ENCODE measurements around the gene TOP1. TPM values are rescaled to one million over a fixed set of nuclear protein-coding genes. Genes with fewer than 3 reads are reported as not detected.

Gene TOP1
- polyA plus RNA-seq, 2 of the 4 experiments (the other 2 are of a cell fraction): 20.8 to 70.6 TPM

DNA sequence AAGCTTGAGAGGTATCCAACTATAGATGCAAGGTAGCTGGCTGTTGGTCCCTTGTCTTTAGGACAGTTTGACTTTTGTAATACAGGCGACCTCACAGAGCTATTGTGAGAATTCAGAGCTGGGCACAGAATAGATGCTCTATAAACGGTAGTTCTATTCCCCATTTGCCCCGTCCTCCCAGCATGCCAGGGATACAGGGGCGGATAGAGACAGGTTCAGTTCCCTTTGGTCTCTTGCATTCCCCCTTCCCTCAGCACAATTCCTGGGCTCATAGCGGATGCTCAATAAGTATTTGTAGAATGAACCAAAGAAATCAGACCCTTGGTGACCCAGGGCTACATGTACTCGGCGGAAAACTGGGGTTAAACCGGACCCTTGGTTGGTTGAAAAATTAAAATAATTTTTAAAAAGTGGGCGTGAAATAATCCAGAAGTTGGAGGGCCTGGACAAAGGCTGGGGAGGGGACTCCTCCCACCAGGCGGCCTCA is 707 bp upstream of the TOP1 start:
- H3K4me3 ChIP-seq: peak overlapping the region; percentile 48
- CTCF ChIA-PET: no interaction called here
- peak overlapping the region; percentile 83 to 91 for H3K27ac ChIP-seq
- H3K9me3 ChIP-seq: no peaks in the 10 kb centered on the region
- H3K4me2 ChIP-seq: peak overlapping the region; percentile 98
- peaks cover 34% of the 10 kb centered on the region for H3K4me1 ChIP-seq
- 23% methylated on average over 10 of the region's 10 CpGs for WGBS (ENCODE audit: missing lambda C conversion rate)
- ATAC-seq (no peak), FAIRE-seq (no peak), DNase-seq (ENCODE audit: low read depth in 1 of 2, low spot score in 1 of 2) (no peak)
- TF ChIP-seq CHD2 (IDR thresholded peaks at IDR 0.05; ENCODE audit: low read length, partially characterized antibody) (no peak), PHF8 (IDR thresholded peaks at IDR 0.05; ENCODE audit: borderline replicate concordance, low read depth) (peak; percentile 73; the same call in 1 of the 2 replicates)
- POLR2A ChIA-PET: interaction anchor here (0.6 to 1.5 kb wide), 6 partner anchors 11 to 37 kb away, joined by 3 to 6 read pairs (median 4); no protein-coding TSS in a partner anchor

DNA sequence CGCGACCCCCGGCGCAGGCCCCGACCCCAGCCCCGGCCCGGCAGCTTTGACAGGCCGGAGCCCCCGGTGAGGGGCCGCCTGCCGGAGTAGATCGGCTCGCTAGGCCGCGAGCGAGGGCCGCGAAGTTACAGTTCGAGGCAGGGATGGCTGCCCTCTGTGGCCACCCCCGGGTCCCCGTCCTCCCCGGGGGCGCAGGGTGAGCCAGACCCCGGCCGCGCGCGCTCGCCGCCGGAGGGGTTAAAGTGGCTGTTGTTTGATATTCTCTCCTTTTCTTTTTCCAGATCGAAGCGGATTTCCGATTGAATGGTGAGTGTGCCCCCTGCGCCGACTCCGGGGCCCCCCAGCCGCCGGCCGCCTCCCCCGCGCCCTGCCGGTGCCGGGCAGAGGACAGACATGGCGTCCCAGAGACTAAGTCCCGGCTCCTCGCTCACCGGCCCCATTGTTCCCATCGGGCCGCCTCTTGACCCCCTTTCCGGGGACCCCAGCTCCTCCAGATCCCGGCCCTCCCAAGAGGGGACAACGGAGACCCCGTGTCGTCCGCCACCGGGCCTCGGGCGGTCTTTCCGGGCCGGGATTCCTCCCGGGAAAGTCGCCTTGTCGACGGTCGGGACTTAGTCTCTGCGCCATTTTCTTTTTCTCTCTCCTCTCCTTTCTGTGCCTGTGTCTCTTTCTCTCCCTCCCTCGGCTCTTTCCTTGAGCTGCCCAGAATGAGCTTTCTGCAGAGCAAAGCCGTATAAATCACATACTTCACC is 704 bp downstream of the TOP1 start:
- CTCF ChIA-PET: interaction anchor here (0.7 to 5.0 kb wide), 2 partner anchors 37 to 63 kb away, joined by 3 to 28 read pairs; no protein-coding TSS in a partner anchor
- no peak for FAIRE-seq
- no peak for TF ChIP-seq CBX8 (IDR thresholded peaks at IDR 0.05)
- TF ChIP-seq PHF8 (IDR thresholded peaks at IDR 0.05; ENCODE audit: borderline replicate concordance, low read depth): 0 out of 2 replicates have a peak, but pooled peaks have one; percentile 72
- TF ChIP-seq, protein P1, sequence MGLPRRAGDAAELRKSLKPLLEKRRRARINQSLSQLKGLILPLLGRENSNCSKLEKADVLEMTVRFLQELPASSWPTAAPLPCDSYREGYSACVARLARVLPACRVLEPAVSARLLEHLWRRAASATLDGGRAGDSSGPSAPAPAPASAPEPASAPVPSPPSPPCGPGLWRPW (IDR thresholded peaks at IDR 0.05): no peak
- peak; percentile 65 to 66 for ATAC-seq
- DNase-seq (ENCODE audit: low read depth in 1 of 2, low spot score in 1 of 2): peak; percentile 19 to 47
- POLR2A ChIA-PET: interaction anchor here (0.6 kb wide), 1 partner anchor 11 kb away, joined by 3 read pairs; no protein-coding TSS in a partner anchor
- Histone ChIP-seq H3K4me1 (peaks cover 46% of the 10 kb centered on the region), H3K27ac (peak overlapping the region; percentile 86 to 98), H3K9me3 (no peaks in the 10 kb centered on the region), H3K4me3 (peak overlapping the region; percentile 92), H3K4me2 (peak overlapping the region; percentile 84)
- WGBS (ENCODE audit: missing lambda C conversion rate): under 1% methylated on average over 35 of the region's 69 CpGs

DNA sequence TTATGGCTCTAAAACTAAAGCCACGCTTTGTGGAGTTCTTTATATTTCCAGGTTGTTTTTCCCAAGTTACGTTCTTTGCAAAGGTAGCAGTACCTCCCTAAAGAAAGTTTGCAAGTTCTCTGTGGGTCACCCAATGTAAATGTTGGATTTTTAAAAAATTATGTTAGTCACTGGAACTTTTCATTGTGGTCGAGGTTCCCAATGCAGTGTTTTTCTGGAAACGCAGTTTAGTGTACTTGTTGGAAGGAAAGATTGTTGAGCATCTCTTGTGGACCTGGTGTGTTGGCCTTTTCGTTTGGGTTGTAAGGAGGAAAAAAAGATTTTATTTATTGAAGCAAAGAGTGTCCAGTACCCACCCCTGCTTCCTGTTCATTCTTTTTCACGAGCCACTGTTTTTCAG is 1.4 kb downstream of the TOP1 start:
- H3K4me2 ChIP-seq: peak overlapping the region; percentile 84
- DNase-seq (ENCODE audit: low read depth in 1 of 2, low spot score in 1 of 2) (no peak), FAIRE-seq (no peak), ATAC-seq (no peak)
- peak overlapping the region; percentile 92 for H3K4me3 ChIP-seq
- CTCF ChIA-PET: interaction anchor here (1.1 to 5.0 kb wide), 2 partner anchors 10 to 38 kb away, joined by 3 to 28 read pairs; no protein-coding TSS in a partner anchor
- peak overlapping the region; percentile 86 to 98 for H3K27ac ChIP-seq
- H3K9me3 ChIP-seq: no peaks in the 10 kb centered on the region
- POLR2A ChIA-PET: interaction anchor here (0.6 kb wide), 1 partner anchor 11 kb away, joined by 3 read pairs; no protein-coding TSS in a partner anchor
- TF ChIP-seq, protein P1 (IDR thresholded peaks at IDR 0.05): no peak
- TF ChIP-seq FOSB (CRISPR knock-in tag; IDR thresholded peaks at IDR 0.05) (no peak), FOSL2 (IDR thresholded peaks at IDR 0.05) (no peak), FOSL2 (CRISPR knock-in tag; IDR thresholded peaks at IDR 0.05) (no peak), ZNF302 (CRISPR knock-in tag; IDR thresholded peaks at IDR 0.05) (no peak), ZC3H11A (IDR thresholded peaks at IDR 0.05) (no peak), KDM1A (IDR thresholded peaks at IDR 0.05; ENCODE audit: low read depth) (no peak), SREBF2 (IDR thresholded peaks at IDR 0.05) (no peak), ZFP36 (IDR thresholded peaks at IDR 0.05; ENCODE audit: borderline replicate concordance, partially characterized antibody) (no peak), NR3C1 (IDR thresholded peaks at IDR 0.05) (no peak), MYC (IDR thresholded peaks at IDR 0.05; ENCODE audit: borderline replicate concordance, low read length) (no peak), EHF (CRISPR knock-in tag; IDR thresholded peaks at IDR 0.05) (no peak), FOXS1 (CRISPR knock-in tag; IDR thresholded peaks at IDR 0.05) (no peak)
- TF ChIP-seq, protein P2, sequence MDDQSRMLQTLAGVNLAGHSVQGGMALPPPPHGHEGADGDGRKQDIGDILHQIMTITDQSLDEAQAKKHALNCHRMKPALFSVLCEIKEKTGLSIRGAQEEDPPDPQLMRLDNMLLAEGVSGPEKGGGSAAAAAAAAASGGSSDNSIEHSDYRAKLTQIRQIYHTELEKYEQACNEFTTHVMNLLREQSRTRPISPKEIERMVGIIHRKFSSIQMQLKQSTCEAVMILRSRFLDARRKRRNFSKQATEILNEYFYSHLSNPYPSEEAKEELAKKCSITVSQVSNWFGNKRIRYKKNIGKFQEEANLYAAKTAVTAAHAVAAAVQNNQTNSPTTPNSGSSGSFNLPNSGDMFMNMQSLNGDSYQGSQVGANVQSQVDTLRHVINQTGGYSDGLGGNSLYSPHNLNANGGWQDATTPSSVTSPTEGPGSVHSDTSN (IDR thresholded peaks at IDR 0.05): no peak
- H3K4me1 ChIP-seq: peaks cover 46% of the 10 kb centered on the region
- 19% methylated on average over 6 of the region's 6 CpGs for WGBS (ENCODE audit: missing lambda C conversion rate)

Data from A549 (cell line).